ENCODE results near the gene SOX10. TPM values are rescaled to one million over a fixed set of nuclear protein-coding genes. Genes with fewer than 3 reads are reported as not detected.

The SOX10 gene
- total RNA-seq, 1 experiment from 2014 or later = 2.7 TPM

DNA sequence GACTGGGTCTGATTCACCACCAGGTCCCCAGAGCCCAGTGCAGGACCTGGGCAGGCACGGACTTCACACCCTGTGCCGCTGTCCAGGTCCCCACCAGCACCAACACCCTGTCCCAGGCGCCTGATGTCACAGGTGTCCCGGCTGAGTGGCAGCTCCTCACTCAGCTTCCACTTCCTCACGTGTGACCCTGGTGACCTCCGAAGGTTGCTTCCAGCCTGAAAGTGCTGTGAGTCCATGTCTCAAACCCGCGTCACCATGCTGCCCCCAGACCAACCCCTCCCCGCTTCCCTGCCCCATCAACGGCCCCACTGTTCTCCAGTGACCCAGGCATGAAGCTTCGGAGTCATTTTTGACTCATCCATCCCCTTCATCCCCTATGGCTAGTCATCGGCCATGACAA lies 47.1 kb upstream of the SOX10 start:
- no peaks in the 10 kb centered on the region for H3K9me3 Mint-ChIP-seq
- ATAC-seq = no peak
- H3K27me3 Mint-ChIP-seq (ENCODE audit: low read depth) = no peaks in the 10 kb centered on the region; the same call in 1 of the 2 replicates
- no peak for DNase-seq (ENCODE audit: low spot score)
- H3K36me3 Mint-ChIP-seq = no peaks in the 10 kb centered on the region
- TF ChIP-seq EMX1 (CRISPR knock-in tag; IDR thresholded peaks at IDR 0.05) (no peak), NR1H2 (CRISPR knock-in tag; IDR thresholded peaks at IDR 0.05) (no peak), SMAD4 (CRISPR knock-in tag; IDR thresholded peaks at IDR 0.05) (no peak), ELF4 (CRISPR knock-in tag; IDR thresholded peaks at IDR 0.05; ENCODE audit: low read depth) (no peak), ZNF396 (CRISPR knock-in tag; IDR thresholded peaks at IDR 0.05; ENCODE audit: borderline replicate concordance) (no peak), ZBTB21 (CRISPR knock-in tag; IDR thresholded peaks at IDR 0.05; ENCODE audit: borderline replicate concordance) (no peak), TEAD4 (CRISPR knock-in tag; IDR thresholded peaks at IDR 0.05) (no peak), NFE2L1 (CRISPR knock-in tag; IDR thresholded peaks at IDR 0.05) (no peak), TCF7 (CRISPR knock-in tag; IDR thresholded peaks at IDR 0.05; ENCODE audit: low read depth) (no peak), SMAD3 (CRISPR knock-in tag; IDR thresholded peaks at IDR 0.05; ENCODE audit: borderline replicate concordance) (no peak), GRHL2 (CRISPR knock-in tag; IDR thresholded peaks at IDR 0.05; ENCODE audit: insufficient replicate concordance, severe bottlenecking) (no peak)
- TF ChIP-seq, protein P1, sequence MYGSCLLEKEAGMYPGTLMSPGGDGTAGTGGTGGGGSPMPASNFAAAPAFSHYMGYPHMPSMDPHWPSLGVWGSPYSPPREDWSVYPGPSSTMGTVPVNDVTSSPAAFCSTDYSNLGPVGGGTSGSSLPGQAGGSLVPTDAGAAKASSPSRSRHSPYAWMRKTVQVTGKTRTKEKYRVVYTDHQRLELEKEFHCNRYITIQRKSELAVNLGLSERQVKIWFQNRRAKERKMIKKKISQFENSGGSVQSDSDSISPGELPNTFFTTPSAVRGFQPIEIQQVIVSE (CRISPR knock-in tag; IDR thresholded peaks at IDR 0.05; ENCODE audit: borderline replicate concordance) = no peak
- TF ChIP-seq, protein P2, sequence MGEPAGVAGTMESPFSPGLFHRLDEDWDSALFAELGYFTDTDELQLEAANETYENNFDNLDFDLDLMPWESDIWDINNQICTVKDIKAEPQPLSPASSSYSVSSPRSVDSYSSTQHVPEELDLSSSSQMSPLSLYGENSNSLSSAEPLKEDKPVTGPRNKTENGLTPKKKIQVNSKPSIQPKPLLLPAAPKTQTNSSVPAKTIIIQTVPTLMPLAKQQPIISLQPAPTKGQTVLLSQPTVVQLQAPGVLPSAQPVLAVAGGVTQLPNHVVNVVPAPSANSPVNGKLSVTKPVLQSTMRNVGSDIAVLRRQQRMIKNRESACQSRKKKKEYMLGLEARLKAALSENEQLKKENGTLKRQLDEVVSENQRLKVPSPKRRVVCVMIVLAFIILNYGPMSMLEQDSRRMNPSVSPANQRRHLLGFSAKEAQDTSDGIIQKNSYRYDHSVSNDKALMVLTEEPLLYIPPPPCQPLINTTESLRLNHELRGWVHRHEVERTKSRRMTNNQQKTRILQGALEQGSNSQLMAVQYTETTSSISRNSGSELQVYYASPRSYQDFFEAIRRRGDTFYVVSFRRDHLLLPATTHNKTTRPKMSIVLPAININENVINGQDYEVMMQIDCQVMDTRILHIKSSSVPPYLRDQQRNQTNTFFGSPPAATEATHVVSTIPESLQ (CRISPR knock-in tag; IDR thresholded peaks at IDR 0.05) = no peak
- TF ChIP-seq, protein P3, sequence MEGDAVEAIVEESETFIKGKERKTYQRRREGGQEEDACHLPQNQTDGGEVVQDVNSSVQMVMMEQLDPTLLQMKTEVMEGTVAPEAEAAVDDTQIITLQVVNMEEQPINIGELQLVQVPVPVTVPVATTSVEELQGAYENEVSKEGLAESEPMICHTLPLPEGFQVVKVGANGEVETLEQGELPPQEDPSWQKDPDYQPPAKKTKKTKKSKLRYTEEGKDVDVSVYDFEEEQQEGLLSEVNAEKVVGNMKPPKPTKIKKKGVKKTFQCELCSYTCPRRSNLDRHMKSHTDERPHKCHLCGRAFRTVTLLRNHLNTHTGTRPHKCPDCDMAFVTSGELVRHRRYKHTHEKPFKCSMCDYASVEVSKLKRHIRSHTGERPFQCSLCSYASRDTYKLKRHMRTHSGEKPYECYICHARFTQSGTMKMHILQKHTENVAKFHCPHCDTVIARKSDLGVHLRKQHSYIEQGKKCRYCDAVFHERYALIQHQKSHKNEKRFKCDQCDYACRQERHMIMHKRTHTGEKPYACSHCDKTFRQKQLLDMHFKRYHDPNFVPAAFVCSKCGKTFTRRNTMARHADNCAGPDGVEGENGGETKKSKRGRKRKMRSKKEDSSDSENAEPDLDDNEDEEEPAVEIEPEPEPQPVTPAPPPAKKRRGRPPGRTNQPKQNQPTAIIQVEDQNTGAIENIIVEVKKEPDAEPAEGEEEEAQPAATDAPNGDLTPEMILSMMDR (IDR thresholded peaks at IDR 0.05) = no peak
- TF ChIP-seq, protein P4, sequence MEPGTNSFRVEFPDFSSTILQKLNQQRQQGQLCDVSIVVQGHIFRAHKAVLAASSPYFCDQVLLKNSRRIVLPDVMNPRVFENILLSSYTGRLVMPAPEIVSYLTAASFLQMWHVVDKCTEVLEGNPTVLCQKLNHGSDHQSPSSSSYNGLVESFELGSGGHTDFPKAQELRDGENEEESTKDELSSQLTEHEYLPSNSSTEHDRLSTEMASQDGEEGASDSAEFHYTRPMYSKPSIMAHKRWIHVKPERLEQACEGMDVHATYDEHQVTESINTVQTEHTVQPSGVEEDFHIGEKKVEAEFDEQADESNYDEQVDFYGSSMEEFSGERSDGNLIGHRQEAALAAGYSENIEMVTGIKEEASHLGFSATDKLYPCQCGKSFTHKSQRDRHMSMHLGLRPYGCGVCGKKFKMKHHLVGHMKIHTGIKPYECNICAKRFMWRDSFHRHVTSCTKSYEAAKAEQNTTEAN (CRISPR knock-in tag; IDR thresholded peaks at IDR 0.05) = no peak
- TF ChIP-seq, protein P5, sequence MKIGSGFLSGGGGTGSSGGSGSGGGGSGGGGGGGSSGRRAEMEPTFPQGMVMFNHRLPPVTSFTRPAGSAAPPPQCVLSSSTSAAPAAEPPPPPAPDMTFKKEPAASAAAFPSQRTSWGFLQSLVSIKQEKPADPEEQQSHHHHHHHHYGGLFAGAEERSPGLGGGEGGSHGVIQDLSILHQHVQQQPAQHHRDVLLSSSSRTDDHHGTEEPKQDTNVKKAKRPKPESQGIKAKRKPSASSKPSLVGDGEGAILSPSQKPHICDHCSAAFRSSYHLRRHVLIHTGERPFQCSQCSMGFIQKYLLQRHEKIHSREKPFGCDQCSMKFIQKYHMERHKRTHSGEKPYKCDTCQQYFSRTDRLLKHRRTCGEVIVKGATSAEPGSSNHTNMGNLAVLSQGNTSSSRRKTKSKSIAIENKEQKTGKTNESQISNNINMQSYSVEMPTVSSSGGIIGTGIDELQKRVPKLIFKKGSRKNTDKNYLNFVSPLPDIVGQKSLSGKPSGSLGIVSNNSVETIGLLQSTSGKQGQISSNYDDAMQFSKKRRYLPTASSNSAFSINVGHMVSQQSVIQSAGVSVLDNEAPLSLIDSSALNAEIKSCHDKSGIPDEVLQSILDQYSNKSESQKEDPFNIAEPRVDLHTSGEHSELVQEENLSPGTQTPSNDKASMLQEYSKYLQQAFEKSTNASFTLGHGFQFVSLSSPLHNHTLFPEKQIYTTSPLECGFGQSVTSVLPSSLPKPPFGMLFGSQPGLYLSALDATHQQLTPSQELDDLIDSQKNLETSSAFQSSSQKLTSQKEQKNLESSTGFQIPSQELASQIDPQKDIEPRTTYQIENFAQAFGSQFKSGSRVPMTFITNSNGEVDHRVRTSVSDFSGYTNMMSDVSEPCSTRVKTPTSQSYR (CRISPR knock-in tag; IDR thresholded peaks at IDR 0.05) = no peak
- TF ChIP-seq, protein P6, sequence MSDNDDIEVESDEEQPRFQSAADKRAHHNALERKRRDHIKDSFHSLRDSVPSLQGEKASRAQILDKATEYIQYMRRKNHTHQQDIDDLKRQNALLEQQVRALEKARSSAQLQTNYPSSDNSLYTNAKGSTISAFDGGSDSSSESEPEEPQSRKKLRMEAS (CRISPR knock-in tag; IDR thresholded peaks at IDR 0.05) = no peak
- no peak overlapping the region for H3K27ac Mint-ChIP-seq
- ChIA-PET CTCF (interaction anchor here (1.3 to 3.1 kb wide), 3 partner anchors 14 to 66 kb away, joined by 6 to 37 read pairs (median 11); no protein-coding TSS in a partner anchor), POLR2A (interaction anchor here (0.6 kb wide), 1 partner anchor 21 kb away, joined by 5 read pairs; no protein-coding TSS in a partner anchor)
- peaks cover 31% of the 10 kb centered on the region for H3K4me1 Mint-ChIP-seq
- no peak overlapping the region for H3K4me3 Mint-ChIP-seq

Data from WTC11 (cell line).